ENCODE results near the gene OR1J4.

GRCh38 chr9:122519376-122519775 is 435 bp downstream of the OR1J4 start:
- TF ChIP-seq SP1 (IDR thresholded peaks at IDR 0.05) = no peak
- no peak for TF ChIP-seq ZNF384 (IDR thresholded peaks at IDR 0.05)
